ENCODE measurements around the gene NLRP7.
A peak's percentile ranks its signal among the peaks of the same experiment; 100 is the strongest.

The NLRP7 gene

DNA sequence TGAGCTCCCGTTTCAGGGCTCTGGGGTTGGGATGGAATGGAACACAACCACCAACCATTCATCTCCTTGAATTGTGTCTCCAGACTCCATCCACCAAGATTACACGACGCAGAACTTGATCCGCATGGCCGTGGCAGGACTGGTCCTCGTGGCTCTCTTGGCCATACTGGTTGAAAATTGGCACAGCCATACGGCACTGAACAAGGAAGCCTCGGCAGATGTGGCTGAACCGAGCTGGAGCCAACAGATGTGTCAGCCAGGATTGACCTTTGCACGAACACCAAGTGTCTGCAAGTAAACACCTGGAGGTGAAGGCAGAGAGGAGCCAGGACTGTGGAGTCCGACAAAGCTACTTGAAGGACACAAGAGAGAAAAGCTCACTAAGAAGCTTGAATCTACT, 57.8 kb downstream of the NLRP7 start:
- TF ChIP-seq, protein P1, sequence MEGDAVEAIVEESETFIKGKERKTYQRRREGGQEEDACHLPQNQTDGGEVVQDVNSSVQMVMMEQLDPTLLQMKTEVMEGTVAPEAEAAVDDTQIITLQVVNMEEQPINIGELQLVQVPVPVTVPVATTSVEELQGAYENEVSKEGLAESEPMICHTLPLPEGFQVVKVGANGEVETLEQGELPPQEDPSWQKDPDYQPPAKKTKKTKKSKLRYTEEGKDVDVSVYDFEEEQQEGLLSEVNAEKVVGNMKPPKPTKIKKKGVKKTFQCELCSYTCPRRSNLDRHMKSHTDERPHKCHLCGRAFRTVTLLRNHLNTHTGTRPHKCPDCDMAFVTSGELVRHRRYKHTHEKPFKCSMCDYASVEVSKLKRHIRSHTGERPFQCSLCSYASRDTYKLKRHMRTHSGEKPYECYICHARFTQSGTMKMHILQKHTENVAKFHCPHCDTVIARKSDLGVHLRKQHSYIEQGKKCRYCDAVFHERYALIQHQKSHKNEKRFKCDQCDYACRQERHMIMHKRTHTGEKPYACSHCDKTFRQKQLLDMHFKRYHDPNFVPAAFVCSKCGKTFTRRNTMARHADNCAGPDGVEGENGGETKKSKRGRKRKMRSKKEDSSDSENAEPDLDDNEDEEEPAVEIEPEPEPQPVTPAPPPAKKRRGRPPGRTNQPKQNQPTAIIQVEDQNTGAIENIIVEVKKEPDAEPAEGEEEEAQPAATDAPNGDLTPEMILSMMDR (IDR thresholded peaks at IDR 0.05) = no peak

DNA sequence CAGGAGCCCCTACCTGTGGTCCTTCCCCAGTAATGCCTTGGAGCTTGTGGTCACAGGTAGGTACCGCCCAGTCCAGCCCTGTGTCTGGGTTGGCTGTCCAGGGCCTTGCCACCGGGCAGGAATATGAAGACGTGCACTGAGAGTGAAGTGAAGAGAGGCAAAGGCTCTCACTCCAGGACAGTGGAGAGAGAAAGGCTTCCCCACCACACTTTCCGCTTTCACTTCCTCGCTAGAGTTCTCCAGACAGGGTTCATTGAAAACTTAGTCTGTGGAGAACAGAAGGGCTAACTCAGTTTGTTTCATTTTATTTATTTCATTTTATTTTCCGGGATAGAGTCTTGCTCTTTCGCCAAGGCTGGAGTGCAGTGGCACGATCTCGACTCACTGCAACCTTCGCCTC, 59.1 kb downstream of the NLRP7 start:
- TF ChIP-seq, protein P1 (IDR thresholded peaks at IDR 0.05) = no peak

DNA sequence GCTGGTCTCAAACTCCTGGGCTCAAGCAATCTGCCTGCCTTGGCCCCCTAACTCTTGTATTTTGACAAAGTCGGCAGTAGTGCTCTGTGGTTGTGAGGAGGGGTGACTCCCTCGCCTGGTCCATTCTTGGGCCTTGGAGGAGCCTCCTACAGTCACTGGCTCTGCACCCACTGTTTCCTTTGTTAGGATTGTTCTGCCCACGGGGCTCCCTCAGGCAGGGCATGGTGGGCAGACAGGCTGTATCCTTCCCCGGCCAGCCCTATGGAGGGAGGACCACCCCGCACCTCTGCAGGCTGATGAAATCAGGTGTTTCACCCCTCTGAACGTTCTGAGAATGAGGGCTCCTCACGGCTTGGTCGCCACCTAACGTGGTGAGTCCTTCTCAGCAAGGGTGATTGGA, 64.1 kb downstream of the NLRP7 start:
- TF ChIP-seq, protein P1 (IDR thresholded peaks at IDR 0.05) = no peak

DNA sequence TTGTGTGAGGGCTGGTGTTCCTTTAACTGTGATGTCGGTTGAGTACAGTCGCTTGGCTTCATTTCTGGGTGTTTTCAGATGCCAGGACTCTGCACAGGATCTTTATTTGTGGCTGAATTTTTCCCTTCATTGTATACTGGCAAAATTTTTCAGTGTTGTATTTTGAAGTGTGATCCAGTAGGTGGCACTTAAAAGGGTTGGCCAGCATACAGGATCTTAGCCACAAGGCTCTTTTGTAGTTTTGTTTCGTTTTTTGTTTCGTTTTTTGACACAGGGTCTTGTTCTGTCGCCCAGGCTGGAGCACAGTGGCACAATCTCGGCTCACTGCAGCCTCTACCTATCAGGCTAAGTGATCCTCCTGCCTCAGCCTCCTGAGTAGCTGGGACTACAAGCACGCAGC, 64.6 kb downstream of the NLRP7 start:
- TF ChIP-seq, protein P1 (IDR thresholded peaks at IDR 0.05) = 0 out of 2 replicates have a peak, but pooled peaks have one; percentile 18

DNA sequence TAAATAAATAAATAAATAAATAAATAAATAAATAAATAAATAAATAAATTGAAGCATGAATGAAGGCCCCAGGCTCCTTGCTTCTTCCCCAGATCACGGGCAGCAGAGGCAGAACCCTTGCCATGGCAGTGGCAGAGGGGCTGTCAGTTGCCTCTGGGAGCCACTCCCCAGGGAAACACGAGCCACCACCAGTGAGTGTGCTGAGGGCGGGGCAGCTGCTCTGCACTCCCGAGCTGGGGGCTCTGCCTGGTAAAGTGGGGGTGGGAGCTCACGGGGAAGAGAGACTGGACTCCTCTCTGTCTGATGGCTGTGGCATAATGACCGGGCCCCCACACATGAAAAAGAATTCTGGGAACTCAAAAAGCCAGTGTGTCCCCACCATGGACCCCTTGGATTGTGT, 65.4 kb downstream of the NLRP7 start:
- TF ChIP-seq, protein P1 (IDR thresholded peaks at IDR 0.05) = no peak

DNA sequence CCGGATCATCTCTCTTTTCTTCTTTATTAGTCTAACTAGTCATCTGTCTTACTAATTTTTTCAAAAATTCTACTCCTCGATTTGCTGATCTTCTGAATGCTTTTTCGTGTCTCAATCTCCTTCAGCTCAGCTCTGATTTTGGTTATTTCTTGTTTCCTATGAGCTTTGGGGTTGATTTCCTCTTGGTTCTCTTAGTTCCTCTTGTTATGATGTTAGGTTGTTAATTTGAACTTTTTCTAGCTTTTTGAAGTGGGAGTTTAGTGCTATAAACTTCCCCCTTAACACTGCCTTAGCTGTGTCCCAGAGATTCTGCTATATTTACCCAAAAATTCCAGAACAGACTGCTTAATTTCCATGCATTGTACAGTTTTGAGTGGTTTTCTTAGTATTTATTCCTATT, 69.9 kb downstream of the NLRP7 start:
- TF ChIP-seq, protein P1 (IDR thresholded peaks at IDR 0.05) = no peak

DNA sequence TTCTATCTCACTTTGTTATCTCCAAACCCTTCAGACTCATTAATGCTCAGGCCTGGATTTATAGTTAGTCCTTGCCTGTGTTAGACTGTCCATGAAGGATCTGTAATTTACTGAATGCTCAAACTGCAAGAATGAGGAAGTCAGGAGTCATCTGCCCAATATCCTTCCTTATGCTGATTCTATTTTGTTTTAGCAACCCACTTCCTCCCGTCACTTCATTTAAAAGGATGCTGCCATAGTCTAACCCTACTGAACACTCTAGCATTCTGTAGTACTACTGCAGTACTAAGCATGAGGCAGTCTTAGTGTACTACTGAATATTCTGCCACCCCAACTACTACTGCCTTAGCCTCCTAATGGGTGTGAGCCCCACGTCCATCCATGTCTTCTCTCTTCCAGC, 71.8 kb downstream of the NLRP7 start:
- TF ChIP-seq, protein P1 (IDR thresholded peaks at IDR 0.05) = no peak

DNA sequence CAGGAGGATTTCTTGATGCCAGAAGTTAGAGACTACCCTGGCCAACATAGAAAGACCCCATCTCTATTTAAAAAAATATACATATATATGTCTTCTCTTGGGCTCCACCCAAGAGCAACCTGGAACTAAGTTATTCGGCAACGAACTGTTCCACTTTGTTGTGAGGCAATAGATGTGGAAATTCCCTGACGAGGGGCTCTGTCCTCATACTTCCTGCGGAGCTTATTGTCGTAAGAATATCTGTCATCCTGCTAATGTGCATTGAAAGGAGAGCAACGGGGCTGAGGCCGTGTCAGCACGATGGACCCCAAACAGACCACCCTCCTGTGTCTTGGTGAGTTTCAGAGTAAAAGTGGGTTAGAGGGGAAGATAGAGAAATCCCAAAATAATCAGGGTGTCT, 73.3 kb downstream of the NLRP7 start, which contains the start of gene FCAR:
TSS of gene FCAR (plus strand) at position 246 of the 400 bp plus-strand sequence. CDS start at position 301, 55 bp downstream.
- TF ChIP-seq, protein P1 (IDR thresholded peaks at IDR 0.05) = no peak
